ENCODE measurements around the gene ULBP2. TPM values are rescaled to one million over a fixed set of nuclear protein-coding genes. Genes with fewer than 3 reads are reported as not detected.

ULBP2 gene
- total and polyA plus RNA-seq, 2 of the 8 experiments (the other 6 are each of a cell fraction or from before 2014, with no cell fraction given) = 0.05 TPM; not detected in 1

DNA sequence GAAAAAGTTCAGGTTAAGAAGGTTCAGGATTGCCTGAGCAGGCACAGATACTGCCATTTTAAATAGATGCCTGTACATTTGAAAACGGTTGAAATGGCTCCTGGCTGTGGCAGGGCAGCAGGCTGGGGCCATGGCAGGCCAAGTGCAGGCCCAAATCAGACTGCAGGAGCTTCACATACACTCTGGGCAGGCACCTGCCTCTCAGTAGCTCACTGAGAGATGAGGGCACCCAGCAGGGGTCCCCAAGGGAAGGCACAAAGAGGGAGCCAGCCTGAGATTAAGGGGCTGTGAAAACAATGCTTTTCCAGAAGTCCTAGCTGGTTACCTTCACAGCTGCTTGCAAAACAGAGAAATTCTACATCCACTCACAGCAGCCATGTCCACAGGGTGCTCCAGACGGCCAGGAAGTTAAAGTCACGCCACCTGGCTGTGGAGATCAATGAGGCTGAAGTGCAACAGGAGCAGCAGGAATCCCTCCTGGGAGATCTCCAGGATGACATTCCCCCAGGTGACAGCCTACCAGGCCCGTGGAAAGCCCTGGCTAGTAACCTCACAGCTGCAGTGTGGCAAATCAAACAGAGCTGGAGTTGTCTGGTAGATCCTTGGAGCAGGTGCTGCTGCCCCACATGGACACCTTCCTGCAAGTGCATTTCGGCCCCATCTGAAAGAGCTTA, 37.7 kb upstream of the ULBP2 start:
- Histone ChIP-seq H2AFZ (ENCODE audit: low read length) (no peak overlapping the region), H3K4ac (replicated peaks; ENCODE audit: insufficient read length, low read depth, low read length) (no peak overlapping the region), H3K9ac (replicated peaks in 1 of 4; ENCODE audit: extremely low read depth in 1 of 4, low read depth in 3 of 4, low read length in 3 of 4) (no peak overlapping the region), H3K56ac (replicated peaks; ENCODE audit: insufficient read length, low read depth, low read length) (no peak overlapping the region), H4K5ac (ENCODE audit: insufficient read length, low read depth, low read length) (no peak overlapping the region), H3K79me1 (ENCODE audit: low read depth, low read length) (no peaks in the 10 kb centered on the region), H3K36me3 (ENCODE audit: control insufficient read depth in 2 of 4, insufficient read depth in 4 of 4, low read length in 3 of 4) (no peaks in the 10 kb centered on the region), H3K4me3 (ENCODE audit: extremely low read depth in 1 of 4, insufficient read depth in 2 of 4, low read depth in 3 of 4, low read length in 4 of 4) (no peak overlapping the region), H2BK20ac (ENCODE audit: low read length) (no peak overlapping the region), H2BK15ac (ENCODE audit: low read length) (no peak overlapping the region), H3K79me2 (ENCODE audit: control insufficient read depth in 1 of 2, insufficient read depth in 2 of 2, low read length in 2 of 2) (no peaks in the 10 kb centered on the region), H4K91ac (replicated peaks; ENCODE audit: insufficient read length, low read length) (no peak overlapping the region), H3K27me3 (replicated peaks in 1 of 4; ENCODE audit: control insufficient read depth in 3 of 4, extremely low read depth in 1 of 4, insufficient read depth in 3 of 4, low read length in 3 of 4) (no peaks in the 10 kb centered on the region), H4K8ac (ENCODE audit: extremely low read depth, insufficient read depth, low read length) (no peak overlapping the region; the same call in 1 of the 2 replicates), H3K18ac (ENCODE audit: extremely low read depth, low read length) (no peak overlapping the region), H3K9me3 (ENCODE audit: insufficient read depth in 2 of 2, low read depth in 1 of 2, low read length in 1 of 2) (peaks cover 6 to 10% of the 10 kb centered on the region in 2 experiments; a peak in 3 of 4 replicates), H2BK5ac (ENCODE audit: low read depth, low read length) (no peak overlapping the region), H3K4me1 (replicated peaks in 1 of 4; ENCODE audit: control insufficient read depth in 3 of 4, insufficient read depth in 4 of 4, low read length in 3 of 4) (no peaks in the 10 kb centered on the region), H3K23me2 (ENCODE audit: low read depth, low read length) (no peaks in the 10 kb centered on the region), H4K20me1 (replicated peaks in 1 of 2; ENCODE audit: control insufficient read depth in 1 of 2, insufficient read depth in 2 of 2, low read length in 2 of 2) (no peaks in the 10 kb centered on the region), H3K14ac (ENCODE audit: insufficient read length) (no peak overlapping the region), H3K23ac (ENCODE audit: insufficient read length) (no peak overlapping the region), H2BK12ac (ENCODE audit: low read depth, low read length) (no peak overlapping the region), H3K27ac (ENCODE audit: low read depth, low read length) (no peak overlapping the region), H3K4me2 (ENCODE audit: insufficient read depth in 1 of 2, low read depth in 2 of 2, low read length in 2 of 2) (no peak overlapping the region), H2AK5ac (ENCODE audit: low read depth, low read length) (no peak overlapping the region), H2BK120ac (replicated peaks; ENCODE audit: low read depth, low read length) (no peak overlapping the region)
- CTCF ChIA-PET (ENCODE audit: partially characterized antibody) = interaction anchor here (0.5 to 4.8 kb wide), 19 partner anchors 9 to 177 kb away, joined by 3 to 26 read pairs (median 7); no protein-coding TSS in a partner anchor
- no peak for TF ChIP-seq SAP30 (IDR thresholded peaks at IDR 0.05; ENCODE audit: insufficient read depth, insufficient replicate concordance, low read length)
- TF ChIP-seq, protein P1, sequence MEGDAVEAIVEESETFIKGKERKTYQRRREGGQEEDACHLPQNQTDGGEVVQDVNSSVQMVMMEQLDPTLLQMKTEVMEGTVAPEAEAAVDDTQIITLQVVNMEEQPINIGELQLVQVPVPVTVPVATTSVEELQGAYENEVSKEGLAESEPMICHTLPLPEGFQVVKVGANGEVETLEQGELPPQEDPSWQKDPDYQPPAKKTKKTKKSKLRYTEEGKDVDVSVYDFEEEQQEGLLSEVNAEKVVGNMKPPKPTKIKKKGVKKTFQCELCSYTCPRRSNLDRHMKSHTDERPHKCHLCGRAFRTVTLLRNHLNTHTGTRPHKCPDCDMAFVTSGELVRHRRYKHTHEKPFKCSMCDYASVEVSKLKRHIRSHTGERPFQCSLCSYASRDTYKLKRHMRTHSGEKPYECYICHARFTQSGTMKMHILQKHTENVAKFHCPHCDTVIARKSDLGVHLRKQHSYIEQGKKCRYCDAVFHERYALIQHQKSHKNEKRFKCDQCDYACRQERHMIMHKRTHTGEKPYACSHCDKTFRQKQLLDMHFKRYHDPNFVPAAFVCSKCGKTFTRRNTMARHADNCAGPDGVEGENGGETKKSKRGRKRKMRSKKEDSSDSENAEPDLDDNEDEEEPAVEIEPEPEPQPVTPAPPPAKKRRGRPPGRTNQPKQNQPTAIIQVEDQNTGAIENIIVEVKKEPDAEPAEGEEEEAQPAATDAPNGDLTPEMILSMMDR (IDR thresholded peaks at IDR 0.05; ENCODE audit: control extremely low read depth in 1 of 3, insufficient read depth in 1 of 3, low read depth in 1 of 3, low read length in 3 of 3) = peak in 1 of 3 experiments; percentile 14; a peak in 1 of 4 replicates
- no peak for TF ChIP-seq EP300 (IDR thresholded peaks at IDR 0.05; ENCODE audit: borderline replicate concordance in 1 of 2, low read depth in 2 of 2, low read length in 2 of 2)
- TF ChIP-seq CREB1 (IDR thresholded peaks at IDR 0.05) = no peak
- TF ChIP-seq SP4 (IDR thresholded peaks at IDR 0.05; ENCODE audit: low read length) = no peak
- no peak for TF ChIP-seq FOSL1 (IDR thresholded peaks at IDR 0.05; ENCODE audit: insufficient read depth, low read depth, low read length)
- POLR2A ChIA-PET (ENCODE audit: partially characterized antibody) = interaction anchor here (0.7 to 1.2 kb wide), 2 partner anchors 10 to 18 kb away, joined by 3 read pairs; no protein-coding TSS in a partner anchor
- no peak for DNase-seq (ENCODE audit: low read depth in 1 of 2, low spot score in 2 of 2)
- FAIRE-seq = no peak
- 69% methylated on average over 5 of the region's 5 CpGs; no CpG with 5 or more reads in 1 of the 2 experiments for WGBS, 2 experiments (ENCODE audit: extremely low coverage in 1 of 2, insufficient coverage in 1 of 2, insufficient read length in 1 of 2, insufficient replicate concordance in 2 of 2, low coverage in 1 of 2, low lambda C conversion rate in 2 of 2, missing lambda C conversion rate in 1 of 2)

Data from H1 (cell line).